Testis (tissue), 2 donors: ENCODE data around the gene IFNAR2.

Source experiments
- POLR2A ChIP-seq: fragments of 450-650 bp; IDR thresholded peaks from one replicate; pipeline ENCODE4 v1.6.1; 2017; ENCODE audit warnings: antibody characterized with exemption, mild to moderate bottlenecking, moderate library complexity
- TF ChIP-seq, protein P1 (sequence below), 3 experiments: fragments of 450-650 bp in 2 of 3; fragments of 200-600 bp in 1 of 3; sonication (generic) in 1 of 3; IDR thresholded peaks; one replicate each; pipeline ENCODE4 v1.5.1; 2016 to 2019; ENCODE audit warnings: antibody characterized with exemption in 3 of 3, mild to moderate bottlenecking in 2 of 3, moderate library complexity in 1 of 3

- TF ChIP-seq, protein P1, sequence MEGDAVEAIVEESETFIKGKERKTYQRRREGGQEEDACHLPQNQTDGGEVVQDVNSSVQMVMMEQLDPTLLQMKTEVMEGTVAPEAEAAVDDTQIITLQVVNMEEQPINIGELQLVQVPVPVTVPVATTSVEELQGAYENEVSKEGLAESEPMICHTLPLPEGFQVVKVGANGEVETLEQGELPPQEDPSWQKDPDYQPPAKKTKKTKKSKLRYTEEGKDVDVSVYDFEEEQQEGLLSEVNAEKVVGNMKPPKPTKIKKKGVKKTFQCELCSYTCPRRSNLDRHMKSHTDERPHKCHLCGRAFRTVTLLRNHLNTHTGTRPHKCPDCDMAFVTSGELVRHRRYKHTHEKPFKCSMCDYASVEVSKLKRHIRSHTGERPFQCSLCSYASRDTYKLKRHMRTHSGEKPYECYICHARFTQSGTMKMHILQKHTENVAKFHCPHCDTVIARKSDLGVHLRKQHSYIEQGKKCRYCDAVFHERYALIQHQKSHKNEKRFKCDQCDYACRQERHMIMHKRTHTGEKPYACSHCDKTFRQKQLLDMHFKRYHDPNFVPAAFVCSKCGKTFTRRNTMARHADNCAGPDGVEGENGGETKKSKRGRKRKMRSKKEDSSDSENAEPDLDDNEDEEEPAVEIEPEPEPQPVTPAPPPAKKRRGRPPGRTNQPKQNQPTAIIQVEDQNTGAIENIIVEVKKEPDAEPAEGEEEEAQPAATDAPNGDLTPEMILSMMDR (IDR thresholded peaks at IDR 0.05), result no peak
- no peak for TF ChIP-seq POLR2A
These were observed 10.4 kb upstream of the IFNAR2 start for GRCh38 chr21:33219300-33219699.
